Loucy (cell line): Measurements from ENCODE around the gene PTH1R.

Source experiments
- CTCF ChIP-seq: fragments of 200-600 bp; sonication (generic); conservative IDR thresholded peaks from 2 replicates; pipeline ENCODE4 v1.5.1; 2014; ENCODE audit warnings: mild to moderate bottlenecking, antibody characterized with exemption, low read length
- EZH2phosphoT487 ChIP-seq: fragments of 200-600 bp; IDR thresholded peaks from 2 replicates; pipeline ENCODE4 v1.6.1; 2018; ENCODE audit warnings: antibody characterized with exemption, mild to moderate bottlenecking, moderate library complexity, borderline replicate concordance

DNA sequence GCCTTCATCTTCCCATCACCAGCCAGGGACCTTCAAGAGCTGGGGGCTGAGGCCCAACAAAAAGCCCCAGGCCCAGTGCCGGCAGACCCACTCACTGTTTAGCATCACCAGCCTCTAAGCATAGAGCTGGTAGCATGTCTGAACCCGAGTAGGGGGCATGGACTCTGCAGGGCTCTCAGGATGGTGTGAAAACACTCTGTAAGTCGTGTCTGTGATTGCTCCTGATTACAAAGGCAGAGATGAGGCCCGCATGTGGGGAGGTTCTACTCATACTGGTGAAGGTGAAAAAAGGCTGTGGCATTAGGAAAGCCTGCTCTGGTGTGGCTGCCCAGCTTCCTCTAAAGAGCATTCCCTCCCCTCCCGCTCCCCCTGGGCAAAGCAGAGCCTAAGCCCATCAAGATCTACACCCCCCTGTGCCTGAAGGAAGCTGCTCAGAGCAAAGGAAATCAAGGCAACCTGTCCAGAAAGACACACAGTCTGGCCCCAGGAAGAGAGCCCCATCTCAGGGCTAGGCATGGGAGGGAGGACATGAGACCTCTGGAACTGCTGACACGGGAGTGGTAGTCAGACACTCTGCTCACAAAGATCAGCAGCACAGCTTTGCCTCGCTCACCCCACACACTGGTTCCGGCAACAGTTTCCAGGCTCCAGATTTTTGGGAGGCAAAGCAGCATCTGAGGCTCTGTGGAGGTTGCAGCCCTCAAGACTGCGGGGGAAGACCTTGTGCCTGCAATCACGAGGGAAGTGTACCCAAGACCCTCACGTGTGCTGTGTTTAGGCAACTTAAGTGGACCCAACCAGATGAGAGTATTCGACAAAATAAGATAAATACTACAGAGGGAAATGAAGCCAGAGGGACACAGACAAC is 62.3 kb downstream of the PTH1R start:
- TF ChIP-seq CTCF = no peak
- no peak for TF ChIP-seq EZH2phosphoT487
